HepG2 (cell line): ENCODE measurements around the gene PTPRN. TPM values are rescaled to one million over a fixed set of nuclear protein-coding genes. Genes with fewer than 3 reads are reported as not detected.

ENCODE experiments used
- ARHGAP35 ChIP-seq: sonication (generic); formaldehyde crosslinking; IDR thresholded peaks from 2 replicates; pipeline ENCODE4 v1.9.0; 2022; ENCODE audit warnings: mild to moderate bottlenecking, inconsistent platforms, moderate library complexity, missing genetic modification reagents, borderline replicate concordance
- CBFB ChIP-seq: sonication (generic); formaldehyde crosslinking; IDR thresholded peaks from 2 replicates; pipeline ENCODE4 v1.4.0; 2020; ENCODE audit warnings: missing genetic modification reagents
- ELF3 ChIP-seq: IDR thresholded peaks from 2 replicates; pipeline ENCODE4 v1.6.1; 2016; ENCODE audit warnings: missing genetic modification reagents, missing compliant biosample characterization
- HHEX ChIP-seq: IDR thresholded peaks from 2 replicates; pipeline ENCODE4 v1.6.1; 2016; ENCODE audit warnings: control low read depth
- NBN ChIP-seq: fragments of 450-650 bp; conservative IDR thresholded peaks from 2 replicates; pipeline ENCODE4 v1.6.1; 2017
- NONO ChIP-seq, 2 experiments: fragments of 450-650 bp in 1 of 2; sonication (generic) in 1 of 2; formaldehyde crosslinking in 1 of 2; IDR thresholded peaks in 1 of 2; conservative IDR thresholded peaks in 1 of 2; 2 replicates each; pipeline versions ENCODE4 v1.6.1 to v1.8.0; 2017 to 2022; ENCODE audit warnings: mild to moderate bottlenecking in 1 of 2, missing genetic modification reagents in 1 of 2, moderate library complexity in 1 of 2
- PHF20 ChIP-seq: sonication (generic); formaldehyde crosslinking; IDR thresholded peaks from 2 replicates; pipeline ENCODE4 v1.5.0; 2020; ENCODE audit warnings: mild to moderate bottlenecking, missing genetic modification reagents
- PPARG ChIP-seq: conservative IDR thresholded peaks from 2 replicates; pipeline ENCODE4 v1.6.1; 2016; ENCODE audit warnings: missing biosample characterization, missing genetic modification reagents
- SAP130 ChIP-seq: IDR thresholded peaks from 2 replicates; pipeline ENCODE4 v1.6.1; 2016; ENCODE audit warnings: low read depth
- SMARCE1 ChIP-seq: fragments of 450-650 bp; IDR thresholded peaks from 2 replicates; pipeline ENCODE4 v1.6.1; 2017; ENCODE audit warnings: borderline replicate concordance
- TOE1 ChIP-seq: sonication (generic); formaldehyde crosslinking; IDR thresholded peaks from 2 replicates; pipeline ENCODE4 v1.4.0; 2020; ENCODE audit warnings: mild to moderate bottlenecking, missing genetic modification reagents
- TP53 ChIP-seq: sonication (generic); formaldehyde crosslinking; conservative IDR thresholded peaks from 2 replicates; pipeline ENCODE4 v1.4.0; 2020; ENCODE audit warnings: missing genetic modification reagents
- ZNF580 ChIP-seq: IDR thresholded peaks from 2 replicates; pipeline ENCODE4 v1.6.1; 2016; ENCODE audit warnings: low read depth, borderline replicate concordance
- polyA plus RNA-seq, 8 experiments: library from polyadenylated mRNA; depleted of rRNA in 3 of 8; stranded (reverse) in 7 of 8; unstranded in 1 of 8; fragments of >200 nt; fragmentation: Illumina TruSeq in 4 of 8; extraction: Trizol in 4 of 8; gene quantifications; 2 replicates each; pipeline versions ENCODE4 v1.2.1 to v1.2.3, GENCODE V29; 2011 to 2016; ENCODE audit warnings: low read depth in 4 of 8, missing spikeins in 1 of 8, mixed read lengths in 1 of 8; ENCODE audit not compliant: insufficient read depth in 1 of 8
- total RNA-seq, 5 experiments: library from RNA; depleted of rRNA; stranded (reverse); fragments of >200 nt; fragmentation: Illumina TruSeq; extraction: Trizol; gene quantifications; 2 replicates each; pipeline ENCODE4 v1.2.3, GENCODE V29; 2016; ENCODE audit warnings: low read depth in 1 of 5
- TF ChIP-seq, protein P1 (sequence below): sonication (generic); formaldehyde crosslinking; IDR thresholded peaks from 2 replicates; pipeline ENCODE4; 2020; ENCODE audit warnings: missing genetic modification reagents, mild to moderate bottlenecking, borderline replicate concordance
- TF ChIP-seq, protein P2 (sequence below): sonication (generic); formaldehyde crosslinking; IDR thresholded peaks from 2 replicates; pipeline ENCODE4 v1.5.0; 2020; ENCODE audit warnings: missing genetic modification reagents, mild to moderate bottlenecking, borderline replicate concordance
- TF ChIP-seq, protein P3 (sequence below): sonication (generic); formaldehyde crosslinking; IDR thresholded peaks from 2 replicates; pipeline ENCODE4 v1.8.1; 2023; ENCODE audit warnings: mild to moderate bottlenecking, missing genetic modification reagents
- TF ChIP-seq, protein P4 (sequence below): sonication (generic); formaldehyde crosslinking; IDR thresholded peaks from 2 replicates; pipeline ENCODE4 v1.4.0; 2020; ENCODE audit warnings: missing genetic modification reagents, borderline replicate concordance
- TF ChIP-seq, protein P5 (sequence below): sonication (generic); formaldehyde crosslinking; IDR thresholded peaks from 2 replicates; pipeline ENCODE4 v1.4.0; 2020; ENCODE audit warnings: missing genetic modification reagents, borderline replicate concordance

The PTPRN gene
- total and polyA plus RNA-seq, 2 of the 13 experiments (the other 11 are each of a cell fraction or from before 2014, with no cell fraction given), result 0.26 TPM; not detected in 1

DNA sequence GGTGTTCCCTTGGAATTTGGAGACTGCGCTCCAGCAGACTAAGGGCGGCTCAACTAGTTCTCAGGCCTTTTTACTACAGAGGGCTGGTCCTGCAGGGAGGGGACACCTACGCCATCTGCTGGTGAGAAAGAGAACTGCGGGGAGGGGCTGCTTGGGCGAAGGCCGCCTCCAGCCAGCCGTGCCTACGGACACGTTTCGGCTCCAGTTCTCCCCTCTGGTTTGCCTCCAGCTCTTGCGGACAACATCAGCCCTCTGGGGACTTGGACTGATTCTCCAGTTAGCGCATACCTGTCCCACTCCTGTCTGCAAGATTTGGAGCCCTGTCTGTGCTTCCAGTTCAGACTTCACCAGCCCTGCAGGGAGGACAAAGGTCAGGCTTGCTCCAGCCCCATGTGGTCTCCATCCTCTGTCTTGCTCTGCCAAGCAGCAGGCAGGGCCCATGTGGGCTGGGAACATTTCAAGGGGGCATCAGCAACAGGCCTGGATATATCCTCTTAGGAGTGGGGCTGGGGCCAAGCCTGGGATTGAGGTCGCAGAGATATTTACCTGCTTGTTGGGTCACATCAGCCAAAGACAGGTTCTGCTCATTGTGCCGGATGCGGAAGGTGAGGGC is 10.3 kb downstream of the PTPRN start (continued):
- TF ChIP-seq, protein P1, sequence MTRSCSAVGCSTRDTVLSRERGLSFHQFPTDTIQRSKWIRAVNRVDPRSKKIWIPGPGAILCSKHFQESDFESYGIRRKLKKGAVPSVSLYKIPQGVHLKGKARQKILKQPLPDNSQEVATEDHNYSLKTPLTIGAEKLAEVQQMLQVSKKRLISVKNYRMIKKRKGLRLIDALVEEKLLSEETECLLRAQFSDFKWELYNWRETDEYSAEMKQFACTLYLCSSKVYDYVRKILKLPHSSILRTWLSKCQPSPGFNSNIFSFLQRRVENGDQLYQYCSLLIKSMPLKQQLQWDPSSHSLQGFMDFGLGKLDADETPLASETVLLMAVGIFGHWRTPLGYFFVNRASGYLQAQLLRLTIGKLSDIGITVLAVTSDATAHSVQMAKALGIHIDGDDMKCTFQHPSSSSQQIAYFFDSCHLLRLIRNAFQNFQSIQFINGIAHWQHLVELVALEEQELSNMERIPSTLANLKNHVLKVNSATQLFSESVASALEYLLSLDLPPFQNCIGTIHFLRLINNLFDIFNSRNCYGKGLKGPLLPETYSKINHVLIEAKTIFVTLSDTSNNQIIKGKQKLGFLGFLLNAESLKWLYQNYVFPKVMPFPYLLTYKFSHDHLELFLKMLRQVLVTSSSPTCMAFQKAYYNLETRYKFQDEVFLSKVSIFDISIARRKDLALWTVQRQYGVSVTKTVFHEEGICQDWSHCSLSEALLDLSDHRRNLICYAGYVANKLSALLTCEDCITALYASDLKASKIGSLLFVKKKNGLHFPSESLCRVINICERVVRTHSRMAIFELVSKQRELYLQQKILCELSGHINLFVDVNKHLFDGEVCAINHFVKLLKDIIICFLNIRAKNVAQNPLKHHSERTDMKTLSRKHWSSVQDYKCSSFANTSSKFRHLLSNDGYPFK (CRISPR knock-in tag), result no peak; the same call in 1 of the 2 replicates
- TF ChIP-seq SMARCE1 (no peak), HHEX (CRISPR knock-in tag) (no peak), TP53 (CRISPR knock-in tag) (no peak), TOE1 (no peak), ELF3 (CRISPR knock-in tag) (peak; percentile 43; the same call in 1 of the 2 replicates), PPARG (CRISPR knock-in tag) (0 out of 2 replicates have a peak, but pooled peaks have one; percentile 41), NONO (IDR thresholded peaks at IDR 0.05) (no peak), NONO (CRISPR knock-in tag; conservative IDR thresholded peaks at IDR 0.05) (no peak), SAP130 (CRISPR knock-in tag) (peak; percentile 60; the same call in 1 of the 2 replicates), ZNF580 (0 out of 2 replicates have a peak, but pooled peaks have one; percentile 35), NBN (no peak), CBFB (CRISPR knock-in tag) (no peak; the same call in 1 of the 2 replicates), ARHGAP35 (no peak), PHF20 (CRISPR knock-in tag) (no peak)
- TF ChIP-seq, protein P2, sequence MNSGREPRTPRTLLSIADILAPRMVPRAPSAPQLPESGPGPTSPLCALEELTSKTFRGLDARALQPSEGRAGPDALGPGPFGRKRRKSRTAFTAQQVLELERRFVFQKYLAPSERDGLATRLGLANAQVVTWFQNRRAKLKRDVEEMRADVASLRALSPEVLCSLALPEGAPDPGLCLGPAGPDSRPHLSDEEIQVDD (CRISPR knock-in tag), result no peak
- TF ChIP-seq, protein P3, sequence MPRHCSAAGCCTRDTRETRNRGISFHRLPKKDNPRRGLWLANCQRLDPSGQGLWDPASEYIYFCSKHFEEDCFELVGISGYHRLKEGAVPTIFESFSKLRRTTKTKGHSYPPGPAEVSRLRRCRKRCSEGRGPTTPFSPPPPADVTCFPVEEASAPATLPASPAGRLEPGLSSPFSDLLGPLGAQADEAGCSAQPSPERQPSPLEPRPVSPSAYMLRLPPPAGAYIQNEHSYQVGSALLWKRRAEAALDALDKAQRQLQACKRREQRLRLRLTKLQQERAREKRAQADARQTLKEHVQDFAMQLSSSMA (CRISPR knock-in tag), result no peak
- TF ChIP-seq, protein P4, sequence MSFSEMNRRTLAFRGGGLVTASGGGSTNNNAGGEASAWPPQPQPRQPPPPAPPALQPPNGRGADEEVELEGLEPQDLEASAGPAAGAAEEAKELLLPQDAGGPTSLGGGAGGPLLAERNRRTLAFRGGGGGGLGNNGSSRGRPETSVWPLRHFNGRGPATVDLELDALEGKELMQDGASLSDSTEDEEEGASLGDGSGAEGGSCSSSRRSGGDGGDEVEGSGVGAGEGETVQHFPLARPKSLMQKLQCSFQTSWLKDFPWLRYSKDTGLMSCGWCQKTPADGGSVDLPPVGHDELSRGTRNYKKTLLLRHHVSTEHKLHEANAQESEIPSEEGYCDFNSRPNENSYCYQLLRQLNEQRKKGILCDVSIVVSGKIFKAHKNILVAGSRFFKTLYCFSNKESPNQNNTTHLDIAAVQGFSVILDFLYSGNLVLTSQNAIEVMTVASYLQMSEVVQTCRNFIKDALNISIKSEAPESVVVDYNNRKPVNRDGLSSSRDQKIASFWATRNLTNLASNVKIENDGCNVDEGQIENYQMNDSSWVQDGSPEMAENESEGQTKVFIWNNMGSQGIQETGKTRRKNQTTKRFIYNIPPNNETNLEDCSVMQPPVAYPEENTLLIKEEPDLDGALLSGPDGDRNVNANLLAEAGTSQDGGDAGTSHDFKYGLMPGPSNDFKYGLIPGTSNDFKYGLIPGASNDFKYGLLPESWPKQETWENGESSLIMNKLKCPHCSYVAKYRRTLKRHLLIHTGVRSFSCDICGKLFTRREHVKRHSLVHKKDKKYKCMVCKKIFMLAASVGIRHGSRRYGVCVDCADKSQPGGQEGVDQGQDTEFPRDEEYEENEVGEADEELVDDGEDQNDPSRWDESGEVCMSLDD (CRISPR knock-in tag), result no peak
- TF ChIP-seq, protein P5, sequence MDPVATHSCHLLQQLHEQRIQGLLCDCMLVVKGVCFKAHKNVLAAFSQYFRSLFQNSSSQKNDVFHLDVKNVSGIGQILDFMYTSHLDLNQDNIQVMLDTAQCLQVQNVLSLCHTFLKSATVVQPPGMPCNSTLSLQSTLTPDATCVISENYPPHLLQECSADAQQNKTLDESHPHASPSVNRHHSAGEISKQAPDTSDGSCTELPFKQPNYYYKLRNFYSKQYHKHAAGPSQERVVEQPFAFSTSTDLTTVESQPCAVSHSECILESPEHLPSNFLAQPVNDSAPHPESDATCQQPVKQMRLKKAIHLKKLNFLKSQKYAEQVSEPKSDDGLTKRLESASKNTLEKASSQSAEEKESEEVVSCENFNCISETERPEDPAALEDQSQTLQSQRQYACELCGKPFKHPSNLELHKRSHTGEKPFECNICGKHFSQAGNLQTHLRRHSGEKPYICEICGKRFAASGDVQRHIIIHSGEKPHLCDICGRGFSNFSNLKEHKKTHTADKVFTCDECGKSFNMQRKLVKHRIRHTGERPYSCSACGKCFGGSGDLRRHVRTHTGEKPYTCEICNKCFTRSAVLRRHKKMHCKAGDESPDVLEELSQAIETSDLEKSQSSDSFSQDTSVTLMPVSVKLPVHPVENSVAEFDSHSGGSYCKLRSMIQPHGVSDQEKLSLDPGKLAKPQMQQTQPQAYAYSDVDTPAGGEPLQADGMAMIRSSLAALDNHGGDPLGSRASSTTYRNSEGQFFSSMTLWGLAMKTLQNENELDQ (CRISPR knock-in tag), result no peak
